ENCODE measurements around the gene FRMD3. TPM values are rescaled to one million over a fixed set of nuclear protein-coding genes. Genes with fewer than 3 reads are reported as not detected.

FRMD3 gene
- total and polyA plus RNA-seq, 7 donors = 8.5 to 182 (median 38.7) TPM

DNA sequence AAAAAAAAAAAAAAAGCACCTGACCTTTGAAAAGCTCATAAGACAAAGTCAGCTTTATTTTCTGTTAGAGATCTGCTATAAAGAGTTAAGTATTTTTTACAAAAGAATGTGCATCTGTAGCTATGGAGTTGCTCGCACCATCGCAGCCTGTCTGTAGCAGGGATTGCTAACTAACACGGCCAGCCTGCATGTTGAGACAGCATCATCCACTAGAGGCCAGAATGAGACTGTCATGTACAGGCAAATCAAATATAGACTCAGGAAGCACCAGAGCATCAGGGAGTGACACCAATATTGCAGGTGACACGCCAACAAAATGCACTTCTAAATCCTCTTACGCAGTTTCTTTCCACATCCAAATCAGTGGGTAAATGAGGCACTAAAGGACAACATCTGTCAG is 339.0 kb downstream of the FRMD3 start:
- Histone ChIP-seq H3K27ac (no peak overlapping the region), H3K4me3 (no peak overlapping the region), H3K27me3 (ENCODE audit: insufficient read depth in 3 of 3, low read length in 2 of 3) (peaks cover 0 to 9% (median 0%) of the 10 kb centered on the region in 3 donors), H3K36me3 (ENCODE audit: insufficient read depth in 1 of 2, low read depth in 1 of 2) (no peaks in the 10 kb centered on the region), H3K4me1 (no peaks in the 10 kb centered on the region), H3K9me3 (no peaks in the 10 kb centered on the region)
- DNase-seq = no peak
- TF ChIP-seq, protein P1, sequence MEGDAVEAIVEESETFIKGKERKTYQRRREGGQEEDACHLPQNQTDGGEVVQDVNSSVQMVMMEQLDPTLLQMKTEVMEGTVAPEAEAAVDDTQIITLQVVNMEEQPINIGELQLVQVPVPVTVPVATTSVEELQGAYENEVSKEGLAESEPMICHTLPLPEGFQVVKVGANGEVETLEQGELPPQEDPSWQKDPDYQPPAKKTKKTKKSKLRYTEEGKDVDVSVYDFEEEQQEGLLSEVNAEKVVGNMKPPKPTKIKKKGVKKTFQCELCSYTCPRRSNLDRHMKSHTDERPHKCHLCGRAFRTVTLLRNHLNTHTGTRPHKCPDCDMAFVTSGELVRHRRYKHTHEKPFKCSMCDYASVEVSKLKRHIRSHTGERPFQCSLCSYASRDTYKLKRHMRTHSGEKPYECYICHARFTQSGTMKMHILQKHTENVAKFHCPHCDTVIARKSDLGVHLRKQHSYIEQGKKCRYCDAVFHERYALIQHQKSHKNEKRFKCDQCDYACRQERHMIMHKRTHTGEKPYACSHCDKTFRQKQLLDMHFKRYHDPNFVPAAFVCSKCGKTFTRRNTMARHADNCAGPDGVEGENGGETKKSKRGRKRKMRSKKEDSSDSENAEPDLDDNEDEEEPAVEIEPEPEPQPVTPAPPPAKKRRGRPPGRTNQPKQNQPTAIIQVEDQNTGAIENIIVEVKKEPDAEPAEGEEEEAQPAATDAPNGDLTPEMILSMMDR (IDR thresholded peaks at IDR 0.05) = peak; percentile 66
- intact Hi-C loops (cut with DNase I) = loop anchor here in 1 of 2 donors (5.0 kb wide), 1 partner anchor 398 kb away; no protein-coding TSS in a partner anchor
- ATAC-seq = peak; percentile 68 to 83 (median 80)
- WGBS, 3 donors = 20 to 22% (median 21%) methylated on average over 5 of the region's 5 CpGs

DNA sequence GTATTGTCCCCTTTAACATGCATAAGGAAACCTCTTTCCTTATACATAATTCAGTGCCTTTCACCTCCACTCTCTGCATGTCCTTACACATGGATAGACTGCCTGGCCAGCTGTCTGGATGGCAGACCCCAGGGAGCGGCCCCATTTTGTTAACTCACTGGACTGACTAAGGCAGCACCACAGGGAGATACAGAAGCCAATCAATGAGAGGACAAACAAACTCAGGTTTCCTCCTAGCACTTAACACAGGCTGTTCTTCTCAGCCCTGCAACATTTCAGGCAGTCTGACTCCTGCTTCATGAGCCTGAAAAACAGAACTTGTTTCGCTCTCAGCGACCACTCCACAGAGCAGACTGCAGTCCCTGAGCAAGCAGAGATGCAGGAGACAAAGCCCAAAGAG is 339.8 kb downstream of the FRMD3 start:
- no peak overlapping the region for H3K27ac ChIP-seq
- 67 to 77% (median 72%) methylated on average over 3 of the region's 3 CpGs for WGBS, 3 donors
- H3K36me3 ChIP-seq (ENCODE audit: insufficient read depth in 1 of 2, low read depth in 1 of 2) = no peaks in the 10 kb centered on the region
- no peak overlapping the region for H3K4me3 ChIP-seq
- TF ChIP-seq, protein P1 (IDR thresholded peaks at IDR 0.05) = no peak
- peaks cover 0 to 9% (median 0%) of the 10 kb centered on the region in 3 donors for H3K27me3 ChIP-seq (ENCODE audit: insufficient read depth in 3 of 3, low read length in 2 of 3)
- DNase-seq (no peak), ATAC-seq (no peak)
- intact Hi-C loops (cut with DNase I) = loop anchor here in 1 of 2 donors (5.0 kb wide), 1 partner anchor 399 kb away; no protein-coding TSS in a partner anchor
- no peaks in the 10 kb centered on the region for H3K9me3 ChIP-seq
- H3K4me1 ChIP-seq = no peaks in the 10 kb centered on the region

DNA sequence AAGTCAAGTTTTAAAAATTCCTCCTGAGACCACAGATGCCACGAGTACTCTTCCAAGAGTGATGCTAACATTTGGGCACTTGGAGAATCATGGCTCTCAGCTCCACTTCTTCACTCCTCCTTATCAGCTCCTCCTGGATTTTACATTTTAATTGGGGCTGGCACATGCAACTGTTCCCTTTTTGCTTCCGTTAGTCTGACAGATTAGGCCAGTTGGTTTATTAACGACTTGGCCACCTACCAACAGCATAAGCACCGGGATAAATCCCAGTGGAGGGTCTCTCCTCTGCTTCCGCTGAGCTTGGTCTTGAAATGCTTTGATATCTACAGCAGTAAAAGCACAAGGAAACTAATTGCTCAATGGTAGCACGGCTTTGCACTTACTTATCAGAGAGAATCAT is 340.6 kb downstream of the FRMD3 start:
- Histone ChIP-seq H3K9me3 (no peaks in the 10 kb centered on the region), H3K4me1 (no peaks in the 10 kb centered on the region), H3K27ac (no peak overlapping the region), H3K36me3 (ENCODE audit: insufficient read depth in 1 of 2, low read depth in 1 of 2) (no peaks in the 10 kb centered on the region), H3K4me3 (no peak overlapping the region), H3K27me3 (ENCODE audit: insufficient read depth in 3 of 3, low read length in 2 of 3) (peaks cover 0 to 9% (median 0%) of the 10 kb centered on the region in 3 donors)
- ATAC-seq (no peak), DNase-seq (no peak)
- WGBS, 3 donors = 23 to 28% (median 27%) methylated on average over 6 of the region's 6 CpGs
- intact Hi-C loops (cut with DNase I) = loop anchor here in 1 of 2 donors (5.0 kb wide), 1 partner anchor 400 kb away; no protein-coding TSS in a partner anchor
- TF ChIP-seq, protein P1 (IDR thresholded peaks at IDR 0.05) = no peak

DNA sequence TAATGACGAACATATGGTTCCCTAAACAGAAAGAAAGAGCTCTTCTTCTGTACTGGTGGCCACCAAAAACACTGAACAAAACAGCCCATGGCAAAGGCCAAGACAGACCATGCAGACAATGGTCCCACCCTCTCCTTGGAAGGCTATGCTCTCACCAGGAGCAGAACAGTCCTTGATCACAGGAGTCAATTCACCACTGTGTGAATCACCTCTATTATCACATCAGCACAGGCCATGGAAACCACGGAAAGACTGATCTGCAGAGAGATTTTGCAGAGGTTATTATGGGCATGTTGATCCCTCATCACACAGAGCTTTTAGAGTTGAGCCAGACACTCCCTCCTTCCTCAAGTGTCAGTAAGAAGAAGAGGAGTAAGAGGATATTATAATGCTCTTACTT is 341.3 kb downstream of the FRMD3 start:
- no peaks in the 10 kb centered on the region for H3K9me3 ChIP-seq
- H3K36me3 ChIP-seq (ENCODE audit: insufficient read depth in 1 of 2, low read depth in 1 of 2) = no peaks in the 10 kb centered on the region
- no peak overlapping the region for H3K4me3 ChIP-seq
- H3K27me3 ChIP-seq (ENCODE audit: insufficient read depth in 3 of 3, low read length in 2 of 3) = peaks cover 0 to 14% (median 0%) of the 10 kb centered on the region in 3 donors
- DNase-seq (no peak), ATAC-seq (no peak)
- intact Hi-C loops (cut with DNase I) = loop anchor here in 1 of 2 donors (5.0 kb wide), 1 partner anchor 400 kb away; no protein-coding TSS in a partner anchor
- no peaks in the 10 kb centered on the region for H3K4me1 ChIP-seq
- TF ChIP-seq, protein P1 (IDR thresholded peaks at IDR 0.05) = no peak
- 78 to 87% (median 86%) methylated on average over 2 of the region's 2 CpGs for WGBS, 3 donors
- H3K27ac ChIP-seq = no peak overlapping the region

Other genes starting within 250 kb of the FRMD3 start
- 1 to 10 TPM; 1.0 to 1.8 (median 1.2) TPM for gene IDNK, start 84.7 kb upstream of the FRMD3 start, total RNA-seq
- 1 to 10 TPM in 1 of 3 donors, under 1 TPM in 2; 0.38 to 1.0 (median 0.83) TPM for gene IDNK, start 84.7 kb upstream of the FRMD3 start, polyA plus RNA-seq
- gene UBQLN1, start 169.6 kb upstream of the FRMD3 start, total RNA-seq = 100 to 1,000 TPM; 105 to 212 (median 156) TPM
- gene UBQLN1, start 169.6 kb upstream of the FRMD3 start, polyA plus RNA-seq = 100 to 1,000 TPM in 2 of 3 donors, 10 to 100 TPM in 1; 89.3 to 237 (median 129) TPM